CD4-positive, alpha-beta T cell (primary cell): ENCODE data around the gene WDR93. TPM values are rescaled to one million over a fixed set of nuclear protein-coding genes. Genes with fewer than 3 reads are reported as not detected.
A peak's percentile ranks its signal among the peaks of the same experiment; 100 is the strongest.
"Not testable (repeated sequence)": the region's sequence is repeated elsewhere in the genome, so short reads cannot be mapped to it uniquely, and the experiment has no call there.

Experiments used
- ATAC-seq: fragments of 200-7000 bp; cut with Tn5 transposase; one replicate; pipeline ENCODE4 v1.10.0; 2022; ENCODE audit warnings: mild to moderate bottlenecking; ENCODE audit not compliant: poor library complexity
- CTCF ChIA-PET: fragments of 350-600 bp; sonication (Branson Sonifier 250); formaldehyde crosslinking; loops from one replicate; lab custom pipeline; 2021; ENCODE audit warnings: antibody characterized with exemption, inconsistent platforms; lab: Charles Lee
- POLR2A ChIA-PET: fragments of 350-600 bp; sonication (Branson Sonifier 250); formaldehyde crosslinking; loops from one replicate; lab custom pipeline; 2021; ENCODE audit warnings: antibody characterized with exemption, inconsistent platforms; lab: Charles Lee
- DNase-seq, 14 experiments: peaks; one replicate each; pipeline ENCODE4 v3.0.0-alpha.2; 2013 to 2020; ENCODE audit warnings: mixed read lengths in 2 of 14
- H3K27ac ChIP-seq, 2 donors: one replicate each; pipeline versions ENCODE4 v1.5.1 to v1.7.0; 2013; ENCODE audit warnings: low read length in 2 of 2, low read depth in 1 of 2, mild to moderate bottlenecking in 1 of 2
- H3K27me3 ChIP-seq, 2 experiments: 1 replicate in 1 of 2; 2 replicates in 1 of 2; pipeline versions ENCODE4 v1.6.1 to v1.7.0; 2013; ENCODE audit warnings: low read length in 2 of 2, control low read depth in 1 of 2, mild to moderate bottlenecking in 1 of 2, moderate library complexity in 1 of 2; ENCODE audit not compliant: insufficient read depth in 2 of 2, control insufficient read depth in 1 of 2
- H3K36me3 ChIP-seq: one replicate; pipeline ENCODE4 v1.6.1; 2013; ENCODE audit warnings: low read length, control low read depth; ENCODE audit not compliant: insufficient read depth
- H3K4me1 ChIP-seq: one replicate; pipeline ENCODE4 v1.6.1; 2013; ENCODE audit warnings: low read length, control low read depth; ENCODE audit not compliant: insufficient read depth
- H3K4me3 ChIP-seq: one replicate; pipeline ENCODE4 v1.5.1; 2013; ENCODE audit warnings: mild to moderate bottlenecking, low read length, moderate library complexity
- H3K9me3 ChIP-seq, 2 experiments: 1 replicate in 1 of 2; 2 replicates in 1 of 2; pipeline versions ENCODE4 v1.6.1 to v1.7.0; 2013; ENCODE audit warnings: low read length in 2 of 2, mild to moderate bottlenecking in 2 of 2, control low read depth in 1 of 2, moderate library complexity in 1 of 2; ENCODE audit not compliant: control insufficient read depth in 1 of 2, insufficient read depth in 1 of 2
- H3K27ac Mint-ChIP-seq: one replicate; pipeline ENCODE4 v1.8.0; 2020; ENCODE audit warnings: mixed read lengths
- H3K27me3 Mint-ChIP-seq: one replicate; pipeline ENCODE4 v1.8.0; 2021; ENCODE audit warnings: mixed read lengths
- H3K36me3 Mint-ChIP-seq: one replicate; pipeline ENCODE4 v1.8.0; 2021; ENCODE audit warnings: low read depth, mixed read lengths
- H3K4me1 Mint-ChIP-seq: one replicate; pipeline ENCODE4 v1.8.0; 2021; ENCODE audit warnings: low read depth, mixed read lengths
- H3K4me3 Mint-ChIP-seq: one replicate; pipeline ENCODE4 v1.8.0; 2020; ENCODE audit warnings: mild to moderate bottlenecking, mixed read lengths
- H3K9me3 Mint-ChIP-seq: one replicate; pipeline ENCODE4 v1.8.0; 2020; ENCODE audit warnings: mixed read lengths
- CTCF ChIP-seq: fragments of 200-600 bp; IDR thresholded peaks from one replicate; pipeline ENCODE4 v1.8.0; 2022; ENCODE audit warnings: antibody characterized with exemption, mild to moderate bottlenecking
- intact Hi-C, 2 experiments: fragments of 100-400 bp; cut with DNase I in 1 of 2; cut with micrococcal nuclease in 1 of 2; formaldehyde crosslinking; loops; one replicate each; pipeline versions ENCODE4 v1.15.1 to v1.9.0; 2023 to 2025; cut with DNase I, micrococcal nuclease
- total RNA-seq, 174 experiments: library from RNA in 2 of 174; stranded (reverse) in 2 of 174; gene quantifications; one replicate each; pipeline ENCODE4 v1.2.3 and lab custom pipeline; 2021 to 2026

WDR93 gene
- total RNA-seq, 2 experiments from 2014 or later: not detected

GRCh38 chr15:89681146-89681545, 9.5 kb upstream of the WDR93 start:
- Mint-ChIP-seq H3K27me3 (no peaks in the 10 kb centered on the region), H3K36me3 (peaks cover 14% of the 10 kb centered on the region)
- CTCF ChIA-PET: no interaction called here

GRCh38 chr15:89685995-89686394, 4.6 kb upstream of the WDR93 start:
- Histone ChIP-seq H3K36me3 (peaks cover 2% of the 10 kb centered on the region), H3K4me3 (no peak overlapping the region), H3K4me1 (peaks cover 13% of the 10 kb centered on the region), H3K9me3 (no peaks in the 10 kb centered on the region), H3K27ac (no peak overlapping the region), H3K27me3 (no peaks in the 10 kb centered on the region)
- intact Hi-C loops: no loop called here
- CTCF ChIA-PET: no interaction called here
- peaks cover 14% of the 10 kb centered on the region for H3K36me3 Mint-ChIP-seq
- H3K27ac Mint-ChIP-seq: no peak overlapping the region
- H3K9me3 Mint-ChIP-seq: no peaks in the 10 kb centered on the region
- peaks cover 3% of the 10 kb centered on the region for H3K4me1 Mint-ChIP-seq
- H3K4me3 Mint-ChIP-seq: no peak overlapping the region
- no peak for DNase-seq
- ATAC-seq: no peak
- POLR2A ChIA-PET: no interaction called here
- H3K27me3 Mint-ChIP-seq: no peaks in the 10 kb centered on the region
- TF ChIP-seq CTCF: no peak

More at GRCh38 chr15:89681146-89681545, 9.5 kb upstream of the WDR93 start:
- Histone ChIP-seq H3K4me1 (no peaks in the 10 kb centered on the region), H3K27ac (no peak overlapping the region), H3K4me3 (no peak overlapping the region), H3K36me3 (peaks cover under 1% of the 10 kb centered on the region), H3K27me3 (no peaks in the 10 kb centered on the region), H3K9me3 (no peaks in the 10 kb centered on the region)
- intact Hi-C loops: no loop called here
- Mint-ChIP-seq H3K4me1 (no peaks in the 10 kb centered on the region), H3K9me3 (no peaks in the 10 kb centered on the region), H3K4me3 (no peak overlapping the region), H3K27ac (no peak overlapping the region)
- no peak for ATAC-seq
- no peak for TF ChIP-seq CTCF
- POLR2A ChIA-PET: no interaction called here
- DNase-seq: no peak

GRCh38 chr15:89686522-89686921, 4.1 kb upstream of the WDR93 start:
- Histone ChIP-seq H3K36me3 (peaks cover 2% of the 10 kb centered on the region), H3K27me3 (no peaks in the 10 kb centered on the region), H3K9me3 (no peaks in the 10 kb centered on the region), H3K4me1 (peaks cover 17% of the 10 kb centered on the region), H3K4me3 (no peak overlapping the region), H3K27ac (no peak overlapping the region)
- Mint-ChIP-seq H3K4me1 (peaks cover 6% of the 10 kb centered on the region), H3K27ac (no peak overlapping the region), H3K27me3 (no peaks in the 10 kb centered on the region), H3K4me3 (no peak overlapping the region), H3K9me3 (no peaks in the 10 kb centered on the region), H3K36me3 (peaks cover 14% of the 10 kb centered on the region)
- intact Hi-C loops: no loop called here
- TF ChIP-seq CTCF: no peak
- POLR2A ChIA-PET: no interaction called here
- no peak for ATAC-seq
- DNase-seq: no peak
- CTCF ChIA-PET: no interaction called here

- POLR2A ChIA-PET, H3K36me3 ChIP-seq, H3K9me3 Mint-ChIP-seq, CTCF ChIA-PET, H3K4me1 Mint-ChIP-seq, H3K9me3 ChIP-seq, DNase-seq, H3K27me3 Mint-ChIP-seq, ATAC-seq, H3K27ac ChIP-seq, H3K36me3 Mint-ChIP-seq, H3K27me3 ChIP-seq: not testable (repeated sequence)
- intact Hi-C loops: loop anchor here in 1 of 2 experiments (5.0 to 10.0 kb wide), 2 partner anchors 113 to 355 kb away; partner anchors contain the start of genes POLG and TICRR
- H3K27ac Mint-ChIP-seq: peak overlapping the region; percentile 73
- peak overlapping the region; percentile 90 for H3K4me3 Mint-ChIP-seq
- Histone ChIP-seq H3K4me1 (peaks cover 17% of the 10 kb centered on the region), H3K4me3 (peak overlapping the region; percentile 98)
Measured at GRCh38 chr15:89689930-89690275, 708 bp upstream of the WDR93 start.
